Stimulated activated CD4-positive, alpha-beta T cell treated with anti-CD3 and anti-CD28 coated beads, Interleukin-15, amount 100 ng/mL, for 1 hour (primary cell): ENCODE data around the gene PNLIPRP3.

ENCODE experiments used
- DNase-seq, 2 donors: peaks; one replicate each; pipeline ENCODE4 v3.0.0-alpha.2; 2020; ENCODE audit warnings: low read depth in 1 of 2, low spot score in 1 of 2

PNLIPRP3 gene

DNA sequence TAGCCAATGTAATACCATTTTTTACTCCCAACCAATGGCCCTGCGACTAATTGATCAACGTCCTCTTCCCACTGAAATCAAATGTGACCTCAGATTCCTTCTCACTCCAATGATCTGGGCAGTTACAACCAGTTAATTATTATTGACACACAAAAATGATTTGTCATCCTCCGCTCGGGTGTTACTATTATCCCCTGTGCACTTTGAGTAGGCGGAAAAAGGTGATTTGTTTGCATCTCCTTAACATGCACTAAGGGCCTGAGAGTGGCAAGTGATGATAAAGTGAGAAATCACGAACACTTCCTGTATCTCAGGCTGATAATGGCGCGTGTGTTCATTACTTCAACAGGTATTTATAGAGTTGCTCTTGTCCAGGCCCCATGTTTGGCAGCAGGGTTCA is 77.1 kb downstream of the PNLIPRP3 start:
- no peak for DNase-seq

DNA sequence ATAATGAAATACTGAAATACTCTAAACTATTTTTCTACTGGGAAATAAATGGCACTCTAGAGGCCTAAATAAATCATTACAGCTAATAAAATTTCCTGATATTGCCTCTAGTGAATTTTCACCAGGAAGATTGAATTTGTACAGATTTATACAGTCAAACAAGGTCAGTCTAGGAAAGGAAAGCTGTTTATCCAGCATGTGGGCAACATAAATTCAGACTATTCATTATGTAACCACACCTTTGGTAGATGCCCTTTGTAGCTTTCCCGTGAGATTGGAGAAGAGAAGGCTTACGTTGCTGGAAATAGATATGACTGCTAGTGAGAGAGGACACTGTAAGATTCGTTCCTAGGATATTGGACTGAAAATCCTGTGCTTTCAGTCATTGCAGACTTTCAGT is 82.9 kb downstream of the PNLIPRP3 start:
- DNase-seq = no peak

DNA sequence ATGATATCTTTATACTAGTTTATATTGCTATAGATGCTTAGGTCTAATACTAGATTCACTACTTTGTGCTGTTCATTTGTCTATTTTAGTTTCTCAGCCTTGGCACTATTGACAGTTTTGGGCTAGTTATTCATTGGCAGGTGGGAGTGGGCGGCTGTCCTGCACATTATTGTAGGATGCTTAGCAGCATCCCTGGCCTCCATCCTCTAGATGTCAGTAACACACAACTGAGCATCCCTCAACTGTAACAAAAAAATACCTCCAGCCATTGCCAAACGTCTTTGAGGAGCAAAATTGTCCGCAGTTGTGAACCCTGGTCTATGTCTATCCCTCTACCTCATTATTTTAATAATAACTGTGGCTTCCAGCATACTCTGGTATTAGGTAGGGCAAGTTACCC is 83.7 kb downstream of the PNLIPRP3 start:
- no peak for DNase-seq

GRCh38 chr10:116521424-116522290 is 94.0 kb downstream of the PNLIPRP3 start:
- no peak for DNase-seq

DNA sequence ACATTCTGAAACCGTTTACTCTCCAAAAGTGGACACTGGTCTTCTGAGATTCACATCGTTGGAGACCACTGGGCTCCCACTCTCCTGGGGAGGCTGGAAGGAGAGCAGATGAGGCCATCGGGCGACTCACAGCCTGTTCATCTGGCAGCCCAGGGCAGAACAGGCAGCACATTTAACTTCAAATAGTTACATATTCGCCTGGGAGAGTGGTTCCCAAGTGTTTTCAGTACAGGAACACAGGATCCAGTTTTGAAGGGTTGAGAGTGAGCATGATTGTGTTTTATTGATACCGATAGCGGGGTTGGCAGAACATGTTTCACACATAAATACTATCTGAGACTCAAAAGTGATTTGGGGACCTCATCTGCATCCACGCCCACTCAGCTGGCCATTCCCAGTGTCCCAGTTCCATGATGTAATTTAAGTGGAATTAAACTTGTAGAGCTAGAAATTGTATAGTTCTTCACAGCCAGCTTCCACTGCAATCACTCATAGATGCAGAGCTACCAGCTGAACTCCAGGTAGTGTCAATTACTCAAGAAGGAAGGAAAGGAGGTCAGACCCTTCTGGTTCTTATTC is 95.2 kb downstream of the PNLIPRP3 start:
- DNase-seq = no peak

DNA sequence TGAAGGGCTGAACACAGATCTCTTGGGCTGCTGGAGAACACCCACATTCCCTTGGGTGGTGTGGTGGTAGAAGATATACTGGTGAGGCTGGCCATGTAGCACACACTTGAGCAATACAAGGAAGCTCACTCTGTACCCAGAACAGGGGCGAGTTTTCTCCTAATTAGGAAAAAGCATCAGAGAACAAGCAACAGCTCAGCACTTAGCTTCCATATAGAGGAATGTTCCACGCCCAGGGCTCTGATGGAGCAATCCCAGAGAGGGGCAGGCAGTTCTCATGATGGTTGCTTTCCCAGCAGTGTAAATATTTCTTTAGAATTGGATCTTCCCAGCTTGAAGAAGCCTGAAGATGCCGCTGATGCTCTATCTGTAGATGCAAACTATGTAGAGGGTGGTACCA is 97.1 kb downstream of the PNLIPRP3 start:
- DNase-seq = no peak

- DNase-seq = no peak
Measured at GRCh38 chr10:116526219-116526618, 98.6 kb downstream of the PNLIPRP3 start.
